KMS-11 (cell line): Measurements from ENCODE around the gene ZSCAN1.

Source experiments
- H2AFZ ChIP-seq: fragments of 200-600 bp; sonication (generic); 2 replicates; pipeline ENCODE4 v1.6.1; 2016; ENCODE audit warnings: antibody characterized with exemption, mixed run types, low read depth
- H3K27ac ChIP-seq: fragments of 200-600 bp; sonication (generic); 2 replicates; pipeline ENCODE4 v1.6.1; 2016; ENCODE audit warnings: mild to moderate bottlenecking, mixed run types
- H3K27me3 ChIP-seq: fragments of 200-600 bp; sonication (generic); 2 replicates; pipeline ENCODE4 v1.6.1; 2017; ENCODE audit warnings: mild to moderate bottlenecking, low read depth, mixed run types, moderate library complexity; ENCODE audit not compliant: insufficient read depth
- H3K36me3 ChIP-seq: fragments of 200-600 bp; sonication (generic); 2 replicates; pipeline ENCODE4 v1.6.1; 2017; ENCODE audit warnings: mild to moderate bottlenecking, mixed run types; ENCODE audit not compliant: insufficient read depth
- H3K4me1 ChIP-seq: fragments of 200-600 bp; sonication (generic); 2 replicates; pipeline ENCODE4 v1.6.1; 2016; ENCODE audit warnings: mild to moderate bottlenecking, low read depth, mixed run types; ENCODE audit not compliant: poor library complexity, severe bottlenecking
- H3K4me2 ChIP-seq: fragments of 200-600 bp; sonication (generic); 2 replicates; pipeline ENCODE4 v1.7.0; 2016; ENCODE audit warnings: mild to moderate bottlenecking, mixed run types
- H3K4me3 ChIP-seq: fragments of 200-600 bp; sonication (generic); IDR thresholded peaks from 2 replicates; pipeline ENCODE4 v1.6.1; 2017; ENCODE audit warnings: low read depth, low read length, mixed read lengths; ENCODE audit not compliant: insufficient read depth
- H3K79me2 ChIP-seq: fragments of 200-600 bp; sonication (generic); 2 replicates; pipeline ENCODE4 v1.6.1; 2016; ENCODE audit warnings: low read depth, mixed run types; ENCODE audit not compliant: insufficient read depth
- H3K9ac ChIP-seq: fragments of 200-600 bp; sonication (generic); 2 replicates; pipeline ENCODE4 v1.6.1; 2016; ENCODE audit warnings: mild to moderate bottlenecking, mixed run types
- H4K20me1 ChIP-seq: fragments of 200-600 bp; sonication (generic); 2 replicates; pipeline ENCODE4 v1.6.1; 2016; ENCODE audit warnings: mild to moderate bottlenecking, mixed run types; ENCODE audit not compliant: insufficient read depth
- TF ChIP-seq, protein P1 (sequence below): fragments of 200-600 bp; sonication (generic); conservative IDR thresholded peaks from 2 replicates; pipeline ENCODE4 v1.6.1; 2017; ENCODE audit warnings: low read depth, mild to moderate bottlenecking, antibody characterized with exemption, low read length, moderate library complexity, mixed read lengths

The ZSCAN1 gene

DNA sequence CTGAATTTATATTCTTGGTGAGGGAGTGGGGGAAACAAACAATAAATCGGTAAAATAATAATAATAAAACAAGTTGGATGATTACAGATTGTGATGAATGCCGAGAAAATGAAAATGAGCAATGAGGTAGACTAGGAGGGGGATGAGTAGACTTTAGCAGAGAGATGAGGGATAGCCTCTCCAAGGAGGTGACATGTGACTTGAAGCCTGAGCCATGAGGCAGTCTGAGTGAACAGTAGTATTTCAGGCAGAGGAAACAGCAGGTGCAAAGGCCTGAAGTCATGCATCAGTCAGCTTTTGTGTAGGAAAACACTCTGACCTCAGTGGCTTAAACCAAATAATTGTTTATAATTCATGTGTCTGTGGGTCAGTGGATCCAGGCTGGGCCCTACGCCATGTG, 29.9 kb downstream of the ZSCAN1 start:
- no peak overlapping the region for H3K4me3 ChIP-seq
- H4K20me1 ChIP-seq = no peaks in the 10 kb centered on the region
- H3K4me2 ChIP-seq = no peak overlapping the region
- no peak overlapping the region for H3K9ac ChIP-seq
- TF ChIP-seq, protein P1, sequence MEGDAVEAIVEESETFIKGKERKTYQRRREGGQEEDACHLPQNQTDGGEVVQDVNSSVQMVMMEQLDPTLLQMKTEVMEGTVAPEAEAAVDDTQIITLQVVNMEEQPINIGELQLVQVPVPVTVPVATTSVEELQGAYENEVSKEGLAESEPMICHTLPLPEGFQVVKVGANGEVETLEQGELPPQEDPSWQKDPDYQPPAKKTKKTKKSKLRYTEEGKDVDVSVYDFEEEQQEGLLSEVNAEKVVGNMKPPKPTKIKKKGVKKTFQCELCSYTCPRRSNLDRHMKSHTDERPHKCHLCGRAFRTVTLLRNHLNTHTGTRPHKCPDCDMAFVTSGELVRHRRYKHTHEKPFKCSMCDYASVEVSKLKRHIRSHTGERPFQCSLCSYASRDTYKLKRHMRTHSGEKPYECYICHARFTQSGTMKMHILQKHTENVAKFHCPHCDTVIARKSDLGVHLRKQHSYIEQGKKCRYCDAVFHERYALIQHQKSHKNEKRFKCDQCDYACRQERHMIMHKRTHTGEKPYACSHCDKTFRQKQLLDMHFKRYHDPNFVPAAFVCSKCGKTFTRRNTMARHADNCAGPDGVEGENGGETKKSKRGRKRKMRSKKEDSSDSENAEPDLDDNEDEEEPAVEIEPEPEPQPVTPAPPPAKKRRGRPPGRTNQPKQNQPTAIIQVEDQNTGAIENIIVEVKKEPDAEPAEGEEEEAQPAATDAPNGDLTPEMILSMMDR = no peak
- no peaks in the 10 kb centered on the region for H3K36me3 ChIP-seq
- no peaks in the 10 kb centered on the region for H3K79me2 ChIP-seq
- H3K4me1 ChIP-seq = no peaks in the 10 kb centered on the region
- H2AFZ ChIP-seq = no peak overlapping the region
- H3K27me3 ChIP-seq = no peaks in the 10 kb centered on the region
- H3K27ac ChIP-seq = no peak overlapping the region

DNA sequence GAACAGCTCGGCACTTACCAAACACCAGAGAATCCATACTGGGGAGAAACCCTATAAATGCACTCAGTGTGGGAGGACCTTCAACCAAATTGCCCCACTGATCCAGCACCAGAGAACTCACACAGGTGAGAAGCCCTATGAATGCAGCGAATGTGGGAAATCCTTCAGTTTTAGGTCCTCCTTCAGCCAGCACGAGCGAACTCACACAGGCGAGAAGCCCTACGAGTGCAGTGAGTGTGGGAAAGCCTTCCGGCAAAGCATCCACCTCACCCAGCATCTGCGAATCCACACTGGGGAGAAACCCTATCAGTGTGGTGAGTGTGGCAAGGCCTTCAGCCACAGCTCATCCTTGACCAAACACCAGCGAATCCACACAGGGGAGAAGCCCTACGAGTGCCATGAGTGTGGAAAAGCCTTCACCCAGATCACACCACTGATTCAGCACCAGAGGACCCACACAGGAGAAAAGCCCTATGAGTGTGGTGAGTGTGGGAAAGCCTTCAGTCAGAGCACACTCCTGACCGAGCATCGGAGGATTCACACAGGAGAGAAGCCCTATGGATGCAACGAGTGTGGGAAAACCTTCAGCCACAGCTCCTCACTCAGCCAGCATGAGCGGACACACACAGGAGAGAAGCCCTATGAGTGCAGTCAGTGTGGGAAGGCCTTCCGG, 33.6 kb downstream of the ZSCAN1 start:
- no peak overlapping the region for H3K27ac ChIP-seq
- H3K36me3 ChIP-seq = no peaks in the 10 kb centered on the region

DNA sequence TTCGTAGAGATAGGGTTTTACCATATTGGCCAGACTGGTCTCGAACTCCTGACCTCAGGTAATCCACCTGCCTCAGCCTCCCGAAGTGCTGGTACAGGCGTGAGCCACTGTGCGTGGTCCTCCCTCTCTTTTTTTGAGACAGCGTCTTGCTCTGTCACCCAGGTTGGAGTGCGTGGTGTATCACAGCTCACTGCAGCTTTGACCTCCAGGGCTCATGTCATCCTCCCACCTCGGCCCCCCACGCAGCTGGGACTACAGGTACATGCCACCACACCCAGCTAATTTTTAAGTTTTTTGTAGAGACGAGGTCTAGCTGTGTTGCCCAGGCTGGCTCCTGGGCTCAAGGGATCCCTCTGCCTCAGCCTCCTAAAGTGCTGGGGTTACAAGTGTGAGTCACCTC, 46.0 kb downstream of the ZSCAN1 start:
- Histone ChIP-seq H3K4me1 (no peaks in the 10 kb centered on the region), H3K27me3 (peaks cover 4% of the 10 kb centered on the region; the same call in 1 of the 2 replicates), H3K4me2 (no peak overlapping the region), H4K20me1 (no peaks in the 10 kb centered on the region), H3K79me2 (no peaks in the 10 kb centered on the region), H2AFZ (no peak overlapping the region), H3K36me3 (no peaks in the 10 kb centered on the region), H3K4me3 (no peak overlapping the region), H3K27ac (no peak overlapping the region), H3K9ac (no peak overlapping the region)
- TF ChIP-seq, protein P1 = no peak

More for the DNA sequence above, 33.6 kb downstream of the ZSCAN1 start:
- no peak overlapping the region for H3K9ac ChIP-seq
- no peak overlapping the region for H3K4me2 ChIP-seq
- no peak overlapping the region for H2AFZ ChIP-seq
- TF ChIP-seq, protein P1 = no peak
- no peaks in the 10 kb centered on the region for H3K4me1 ChIP-seq
- H4K20me1 ChIP-seq = no peaks in the 10 kb centered on the region
- H3K4me3 ChIP-seq = no peak overlapping the region
- H3K79me2 ChIP-seq = no peaks in the 10 kb centered on the region
- no peaks in the 10 kb centered on the region for H3K27me3 ChIP-seq

DNA sequence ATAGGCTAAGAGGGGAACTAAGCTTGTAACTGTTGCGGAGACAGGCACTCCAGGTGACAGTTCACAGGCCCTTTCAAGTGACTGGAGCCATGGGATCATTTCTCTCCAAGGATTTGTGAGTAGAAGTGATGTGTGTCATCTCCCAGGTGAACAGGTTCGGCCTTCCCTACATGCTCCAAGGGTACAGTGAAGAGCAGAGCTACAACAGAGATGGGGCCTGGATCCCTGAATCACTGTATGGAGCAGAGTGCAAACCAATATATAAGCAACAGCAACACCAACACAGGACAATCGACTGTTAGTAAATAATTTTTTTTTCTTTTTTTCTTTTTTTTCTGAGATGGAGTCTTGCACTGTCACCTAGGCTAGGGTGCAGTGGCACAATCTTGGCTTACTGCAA, 49.2 kb downstream of the ZSCAN1 start:
- H4K20me1 ChIP-seq = no peaks in the 10 kb centered on the region
- TF ChIP-seq, protein P1 = no peak
- no peak overlapping the region for H3K27ac ChIP-seq
- H3K4me3 ChIP-seq = no peak overlapping the region
- H3K79me2 ChIP-seq = no peaks in the 10 kb centered on the region
- no peak overlapping the region for H2AFZ ChIP-seq
- H3K36me3 ChIP-seq = no peaks in the 10 kb centered on the region
- H3K4me1 ChIP-seq = no peaks in the 10 kb centered on the region
- H3K9ac ChIP-seq = no peak overlapping the region
- no peaks in the 10 kb centered on the region for H3K27me3 ChIP-seq
- H3K4me2 ChIP-seq = no peak overlapping the region
